Hypothalamus (tissue), 51 donors: ENCODE measurements around the gene IFT57.

Experiments
- DNase-seq, 51 donors: peaks; one replicate each; lab custom pipeline; 2025; lab: John Stamatoyannopoulos, UW

Gene IFT57

GRCh38 chr3:108127301-108127988 is 94.8 kb downstream of the IFT57 start:
- DNase-seq, result no peak

- no peak for DNase-seq
These were observed 95.9 kb downstream of the IFT57 start for GRCh38 chr3:108126348-108126747.

GRCh38 chr3:108125550-108126071 is 96.6 kb downstream of the IFT57 start:
- DNase-seq, result no peak

GRCh38 chr3:108125153-108125543 is 97.1 kb downstream of the IFT57 start:
- DNase-seq, result no peak

- peak in 4 of 51 donors; percentile 12 to 33 (median 24) for DNase-seq
These were observed 97.7 kb downstream of the IFT57 start for GRCh38 chr3:108124337-108125152.

GRCh38 chr3:108123326-108123725 is 98.9 kb downstream of the IFT57 start:
- DNase-seq, result no peak

- no peak for DNase-seq
These were observed 99.9 kb downstream of the IFT57 start for GRCh38 chr3:108122276-108122675.

- DNase-seq, result no peak
These were observed 102.7 kb downstream of the IFT57 start for GRCh38 chr3:108119398-108120104.

- no peak for DNase-seq
These were observed 104.0 kb downstream of the IFT57 start for GRCh38 chr3:108118038-108118768.

GRCh38 chr3:108117241-108117775 is 104.9 kb downstream of the IFT57 start:
- DNase-seq, result no peak

GRCh38 chr3:108114423-108115065 is 107.7 kb downstream of the IFT57 start:
- peak in 1 of 51 donors; percentile 22 for DNase-seq

- DNase-seq, result no peak
These were observed 108.2 kb downstream of the IFT57 start for GRCh38 chr3:108113975-108114374.

- no peak for DNase-seq
These were observed 111.3 kb downstream of the IFT57 start for GRCh38 chr3:108110934-108111333.
